ENCODE measurements around the gene TCEA2.

Gene TCEA2

GRCh38 chr20:64099086-64099786 is 36.2 kb downstream of the TCEA2 start:
- DNase-seq = no peak

DNA sequence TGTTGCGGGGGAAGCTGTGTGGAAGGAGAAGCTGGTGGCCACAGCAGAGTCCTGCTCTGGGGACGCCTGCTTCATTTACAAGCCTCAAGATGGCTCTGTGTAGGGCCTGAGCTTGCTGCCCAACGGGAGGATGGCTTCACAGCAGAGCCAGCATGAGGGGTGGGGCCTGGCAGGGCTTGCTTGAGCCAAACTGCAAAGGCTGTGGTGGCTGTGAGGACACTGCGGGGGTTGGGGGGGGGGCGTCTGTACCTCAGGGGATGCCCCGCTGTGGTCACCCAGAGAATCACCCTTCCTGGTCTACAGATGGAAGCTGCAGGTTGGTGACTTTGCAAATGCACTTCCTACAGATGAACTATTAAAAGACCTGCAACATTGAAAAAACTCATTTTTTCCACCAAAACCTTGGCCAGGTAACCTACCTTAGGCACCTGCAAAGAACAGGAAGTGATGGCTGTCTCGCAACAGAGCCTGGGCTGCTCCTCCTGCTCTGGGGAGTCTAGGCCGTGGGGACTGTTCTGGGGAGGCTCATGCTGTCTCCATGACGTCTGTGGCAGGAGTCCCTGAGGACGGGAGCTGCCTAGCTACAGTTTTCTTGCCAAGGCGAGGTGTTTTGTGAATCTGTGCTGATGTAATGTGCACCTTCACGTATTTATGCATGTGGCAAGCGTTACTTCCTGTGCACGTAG is 37.0 kb downstream of the TCEA2 start:
- DNase-seq = peak; percentile 54

DNA sequence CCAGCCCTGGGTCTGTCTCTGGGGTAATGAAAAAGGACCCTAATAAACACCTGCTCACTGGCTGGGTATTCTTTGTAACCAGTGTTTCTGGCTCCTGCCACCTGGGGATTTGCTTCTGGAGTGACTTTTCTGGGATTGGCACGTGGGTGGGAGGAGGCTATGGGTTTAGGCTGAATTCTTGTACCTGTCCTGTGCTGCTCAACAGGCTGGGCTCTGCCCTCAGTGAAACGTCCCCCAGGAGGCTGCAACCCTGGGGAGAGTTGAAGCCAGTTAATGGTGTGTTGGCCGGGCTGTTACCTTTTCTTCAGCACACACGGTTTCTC is 37.5 kb downstream of the TCEA2 start:
- DNase-seq = no peak

DNA sequence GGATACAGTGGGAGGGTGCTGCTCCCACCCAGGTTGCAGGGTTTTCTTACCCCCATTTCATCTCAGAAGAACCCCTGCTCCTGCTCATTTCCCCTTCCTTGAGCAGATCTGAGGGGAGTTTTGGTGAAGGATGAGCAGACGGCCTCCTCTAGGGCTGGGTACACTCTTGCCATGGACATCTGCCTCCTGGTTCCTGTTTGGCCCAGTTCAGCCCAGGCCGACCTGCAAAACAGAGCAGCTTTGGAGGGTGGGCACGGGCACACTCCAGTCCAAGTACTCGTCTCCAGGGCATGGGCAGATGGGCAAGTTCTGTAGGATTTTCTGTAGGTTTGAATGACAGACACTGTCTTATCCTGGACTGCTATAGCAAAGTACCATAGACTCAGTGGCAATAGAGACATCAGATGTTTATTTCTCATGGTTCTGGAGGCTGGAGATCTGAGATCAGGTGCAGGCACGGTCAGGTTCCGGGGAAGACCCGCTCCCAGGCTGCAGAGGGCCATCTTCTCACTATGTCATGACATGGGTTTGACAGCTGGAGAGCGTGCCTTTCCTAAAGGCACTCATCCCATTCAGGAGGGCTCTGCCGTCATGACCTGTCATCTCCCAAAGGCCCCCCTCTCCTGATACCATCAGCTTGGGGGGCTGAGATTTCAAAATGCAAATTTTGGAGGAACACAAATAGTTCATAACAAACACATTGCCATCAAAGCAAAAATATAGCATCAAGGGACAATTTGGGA is 38.1 kb downstream of the TCEA2 start:
- no peak for DNase-seq

DNA sequence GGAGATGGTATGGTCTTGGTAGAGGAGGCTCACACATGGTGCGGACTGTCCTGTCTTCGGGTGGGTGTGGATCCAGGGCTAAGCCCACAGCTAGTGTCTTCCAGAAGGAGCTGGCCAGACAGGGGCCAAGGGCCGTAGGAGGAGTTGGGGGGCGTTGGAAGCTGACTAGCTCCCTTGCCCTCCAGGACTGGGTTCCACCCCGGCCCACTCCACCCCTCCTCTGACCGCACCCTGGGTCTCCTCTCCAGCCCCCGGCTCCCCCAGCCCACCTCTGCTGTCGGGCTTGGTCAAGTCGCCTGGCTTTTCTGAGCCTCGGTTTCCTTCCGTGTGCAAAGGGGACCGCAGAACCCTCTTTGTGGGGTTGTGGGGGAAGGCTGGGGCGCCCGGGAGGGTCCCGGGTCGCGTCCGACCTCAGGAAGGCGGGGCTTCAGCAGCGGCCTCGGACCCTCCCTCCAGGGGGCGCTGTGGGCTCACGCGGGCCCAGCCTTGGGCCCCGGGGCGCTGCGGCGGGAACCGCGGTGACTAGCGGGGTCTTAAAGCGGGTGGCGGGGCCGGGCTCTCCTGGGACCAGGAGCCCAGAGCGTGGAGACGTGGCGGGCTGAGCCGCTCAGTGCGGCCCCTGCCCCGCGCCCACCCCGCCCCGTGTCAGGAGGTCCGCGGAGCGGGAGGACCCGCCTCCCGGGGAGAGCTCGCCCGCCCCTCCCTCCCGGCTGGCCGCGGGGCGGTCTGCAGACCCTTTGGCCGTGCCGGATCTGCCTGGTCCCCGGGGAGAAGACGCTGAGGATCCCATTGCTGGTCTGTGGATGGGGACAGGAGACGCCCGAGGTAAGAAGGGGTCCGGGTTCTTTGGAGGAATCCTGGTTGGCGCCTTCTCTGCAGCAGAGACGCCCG is 39.0 kb downstream of the TCEA2 start:
- DNase-seq = no peak

DNA sequence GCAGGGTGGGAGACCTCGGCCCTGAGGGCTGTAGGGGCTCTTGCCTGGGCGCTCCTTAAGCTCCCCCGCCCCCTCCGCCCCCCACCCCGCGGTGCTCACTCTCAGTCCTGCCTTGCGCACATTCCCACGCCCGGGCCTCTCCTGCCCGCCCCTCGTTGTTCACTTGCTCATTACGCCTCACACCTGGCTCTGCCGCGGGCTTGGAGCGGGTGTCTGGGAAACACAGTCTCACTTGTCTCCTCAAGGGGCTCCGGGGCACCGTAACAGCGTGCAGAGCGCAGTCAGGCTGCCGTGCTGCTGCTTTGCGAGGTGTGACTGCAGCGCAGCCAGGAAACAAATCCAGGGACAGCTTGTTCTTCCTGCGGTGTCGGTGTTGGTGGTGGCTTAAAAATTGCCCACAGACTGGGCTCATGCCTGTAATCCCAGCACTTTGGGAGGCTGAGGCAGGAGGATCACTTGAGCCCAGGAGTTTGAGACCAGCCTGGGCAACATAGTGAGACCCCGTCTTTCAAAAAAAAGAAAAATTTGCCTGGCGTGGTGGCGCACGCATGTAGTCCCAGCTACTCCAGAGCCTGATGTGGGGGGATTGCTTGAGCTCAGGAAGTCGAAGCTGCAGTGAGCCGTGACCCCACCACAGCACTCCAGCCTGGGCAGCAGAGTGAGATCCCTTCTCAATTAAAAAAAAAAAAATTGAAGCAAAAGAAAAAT is 39.8 kb downstream of the TCEA2 start:
- peak; percentile 32 for DNase-seq

DNA sequence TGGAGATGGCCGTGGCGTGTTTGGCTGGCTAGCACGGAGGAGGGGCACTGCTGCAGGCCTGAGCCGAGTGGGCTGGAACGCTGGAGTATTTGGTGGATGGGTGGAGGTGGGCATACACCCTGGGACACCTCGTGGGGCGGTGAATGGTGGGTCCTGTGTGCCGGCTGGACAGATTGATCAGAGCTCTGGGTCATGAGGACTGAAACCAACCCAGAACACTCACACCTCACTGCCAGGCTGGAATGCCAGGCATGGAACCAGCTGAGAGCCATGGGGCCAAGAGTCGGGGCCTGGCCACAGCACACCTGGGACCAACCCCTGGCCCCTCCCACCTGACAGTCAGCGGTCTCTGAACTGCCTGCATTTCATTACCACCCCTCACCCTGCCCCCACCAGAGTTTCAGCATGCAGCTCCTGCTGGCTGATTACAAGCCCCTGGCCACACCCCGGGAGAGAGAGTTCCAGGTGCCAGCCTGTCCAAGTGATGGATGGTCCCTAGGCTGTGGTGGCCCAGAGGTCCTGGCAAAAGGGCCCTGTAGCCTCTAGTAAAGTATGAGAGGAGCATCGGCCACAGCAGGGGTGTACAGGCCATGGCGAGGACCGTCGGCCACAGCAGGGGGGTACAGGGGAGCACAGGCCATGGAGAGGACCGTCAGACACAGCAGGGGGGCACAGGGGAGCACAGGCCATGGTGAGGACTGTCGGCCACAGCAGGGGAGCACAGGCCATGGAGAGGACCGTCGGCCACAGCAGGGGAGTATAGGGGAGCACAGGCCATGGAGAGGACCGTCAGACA is 41.1 kb downstream of the TCEA2 start:
- no peak for DNase-seq

DNA sequence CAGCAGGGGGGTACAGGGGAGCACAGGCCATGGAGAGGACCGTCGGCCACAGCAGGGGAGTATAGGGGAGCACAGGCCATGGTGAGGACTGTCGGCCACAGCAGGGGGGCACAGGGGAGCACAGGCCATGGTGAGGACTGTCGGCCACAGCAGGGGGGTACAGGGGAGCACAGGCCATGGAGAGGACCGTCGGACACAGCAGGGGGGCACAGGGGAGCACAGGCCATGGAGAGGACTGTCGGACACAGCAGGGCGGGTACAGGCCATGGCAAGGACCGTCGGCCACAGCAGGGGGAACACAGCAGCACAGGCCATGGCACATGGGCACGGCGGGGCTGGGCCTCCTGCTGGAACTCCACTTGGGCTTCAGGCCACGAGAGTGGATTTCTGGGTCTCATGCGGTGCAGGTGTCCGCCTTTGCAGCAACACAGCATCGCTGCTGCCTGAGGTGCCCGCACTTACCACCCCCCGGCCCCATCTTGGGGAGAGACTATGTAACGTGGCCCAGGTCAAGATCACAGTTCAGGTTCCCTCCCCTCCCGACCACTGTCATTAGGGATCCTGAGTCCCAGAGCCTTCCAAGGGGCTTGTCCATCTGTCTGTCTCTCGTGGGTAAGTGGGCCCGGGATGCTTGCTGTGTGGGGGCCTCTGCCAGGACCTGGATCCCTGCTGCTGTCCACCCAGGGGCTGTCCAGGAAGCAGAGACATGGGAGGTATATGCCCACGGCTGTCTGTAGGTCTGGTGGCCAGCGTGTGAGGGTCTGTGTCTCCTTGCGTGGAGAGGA is 41.9 kb downstream of the TCEA2 start:
- no peak for DNase-seq

GRCh38 chr20:64105846-64106434 is 42.9 kb downstream of the TCEA2 start:
- DNase-seq = no peak

DNA sequence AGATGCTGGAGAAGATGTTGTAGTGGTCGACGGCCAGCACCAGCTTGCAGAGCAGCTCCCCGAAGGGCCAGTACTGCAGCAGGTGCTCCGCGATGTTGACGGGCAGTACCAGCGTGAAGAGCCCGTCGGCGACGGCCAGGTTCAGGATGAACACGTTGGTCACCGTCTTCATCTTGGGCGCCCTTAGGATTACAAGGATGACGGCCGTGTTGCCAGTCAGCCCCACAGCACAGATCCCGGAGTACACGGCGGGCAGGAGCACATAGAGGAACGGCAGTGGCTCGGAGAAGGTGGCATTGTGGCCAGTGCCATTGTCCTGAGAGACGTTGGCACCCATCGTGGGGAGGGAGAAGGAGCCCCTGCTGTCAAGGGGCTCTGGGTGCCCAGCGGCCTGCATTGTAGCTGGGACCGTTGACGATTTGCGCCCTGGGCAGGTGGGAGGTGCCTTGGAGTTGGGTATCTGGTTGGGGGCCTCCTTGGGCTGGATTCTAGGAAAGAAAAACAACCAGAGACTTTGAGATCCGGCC is 43.5 kb downstream of the TCEA2 start:
- no peak for DNase-seq

- no peak for DNase-seq
These were observed 44.2 kb downstream of the TCEA2 start, which contains the start of gene NPBWR2 for GRCh38 chr20:64106981-64107735. Gene NPBWR2, minus strand, starts transcription at chr20:64107565. Its CDS starts 734 bp downstream, at chr20:64106831.

- no peak for DNase-seq
These were observed 44.9 kb downstream of the TCEA2 start for GRCh38 chr20:64107736-64108457.

DNA sequence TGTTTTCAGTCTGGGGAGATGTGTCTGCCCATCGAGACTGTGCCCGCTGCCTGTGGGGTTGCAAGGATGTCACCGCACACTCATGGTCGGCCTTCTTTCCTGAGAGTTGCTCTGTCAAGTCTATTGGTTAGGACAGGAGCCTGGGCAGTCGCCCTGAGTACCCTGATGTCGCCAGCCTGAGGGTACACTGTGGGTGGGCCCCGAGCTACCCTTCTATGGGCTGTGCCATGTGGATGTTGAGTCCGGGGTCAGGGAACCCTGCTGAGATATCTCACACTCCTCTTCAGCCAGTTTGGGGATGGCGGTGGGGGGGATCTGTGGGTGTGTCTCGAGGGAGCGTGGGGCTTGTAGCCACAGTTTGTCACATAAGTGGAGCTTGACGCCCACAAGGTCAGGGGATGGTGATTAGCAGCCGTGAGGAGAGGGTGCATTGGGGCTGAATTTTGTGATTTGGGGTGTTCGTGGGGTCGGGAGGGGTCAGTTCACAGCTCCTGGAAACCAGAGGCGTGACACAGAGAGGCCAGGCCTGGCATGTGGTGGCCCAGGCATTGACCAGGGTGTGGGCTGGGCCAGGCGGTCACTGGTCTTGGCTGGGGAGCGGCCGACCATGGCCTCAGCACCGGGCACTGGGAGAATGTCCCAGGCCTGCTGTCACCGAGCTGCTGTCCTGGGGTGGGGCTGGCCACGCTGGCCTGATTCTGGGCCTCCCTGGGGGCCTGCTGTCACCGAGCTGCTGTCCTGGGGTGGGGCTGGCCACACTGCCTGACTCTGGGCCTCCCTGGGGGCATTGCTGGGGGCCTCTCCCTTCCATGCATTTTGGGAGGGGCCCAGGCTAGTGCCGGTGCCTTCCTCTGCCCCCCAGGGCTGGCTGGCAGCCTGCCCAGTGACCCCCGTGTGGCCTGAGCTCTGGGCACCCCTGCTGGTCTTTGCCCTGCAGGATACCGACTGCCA is 46.0 kb downstream of the TCEA2 start:
- DNase-seq = no peak

DNA sequence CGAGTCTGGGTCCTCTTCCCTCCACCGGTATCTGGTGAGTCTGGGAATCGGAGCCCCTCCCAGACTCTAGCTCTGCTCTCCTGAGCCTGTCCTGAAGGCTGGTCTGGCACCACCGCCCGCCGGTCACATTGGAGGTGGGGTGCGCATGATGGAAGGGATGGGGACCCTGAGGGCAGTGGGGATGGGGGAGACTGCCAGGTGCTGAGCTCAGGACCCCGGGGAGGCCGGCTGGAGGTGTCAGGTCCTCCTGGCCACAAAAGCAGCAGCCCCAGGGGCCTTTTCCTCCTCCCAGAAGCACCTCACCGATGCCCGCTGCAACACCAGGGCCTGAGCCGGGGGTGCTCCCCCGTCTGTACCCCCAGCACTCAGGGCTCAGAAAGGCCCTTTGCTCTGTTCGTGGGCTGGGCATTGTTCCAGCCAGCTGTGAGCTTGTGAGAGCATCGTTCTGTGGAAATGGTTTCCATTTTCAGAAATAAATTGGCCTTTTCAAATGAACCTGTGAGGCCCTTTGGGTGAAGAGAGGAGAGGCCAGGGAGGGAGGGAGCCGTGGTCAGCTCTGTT is 46.9 kb downstream of the TCEA2 start:
- no peak for DNase-seq

GRCh38 chr20:64110411-64111068 is 47.5 kb downstream of the TCEA2 start:
- DNase-seq = no peak

Data from DMS153 (cell line).